Activated naive CD8-positive, alpha-beta T cell treated with anti-CD3 and anti-CD28 coated beads, Interleukin-2, amount 50 U/mL, for 24 hours (primary cell): ENCODE results near the gene USP22.

Experiments
- ATAC-seq: fragments of 150-1000 bp; cut with Tn5 transposase; one replicate; pipeline ENCODE4 v1.10.0; 2021
- DNase-seq: peaks from one replicate; pipeline ENCODE4 v3.0.0; 2021
- H3K27ac Mint-ChIP-seq: one replicate; pipeline ENCODE4 v1.8.0; 2021; ENCODE audit warnings: mild to moderate bottlenecking, mixed read lengths
- H3K27me3 Mint-ChIP-seq: one replicate; pipeline ENCODE4 v1.8.0; 2021; ENCODE audit warnings: mixed read lengths
- H3K36me3 Mint-ChIP-seq: one replicate; pipeline ENCODE4 v1.8.0; 2021; ENCODE audit warnings: low read depth, mixed read lengths
- H3K4me1 Mint-ChIP-seq: one replicate; pipeline ENCODE4 v1.8.0; 2021; ENCODE audit warnings: mixed read lengths
- H3K4me3 Mint-ChIP-seq: one replicate; pipeline ENCODE4 v1.8.0; 2021; ENCODE audit warnings: mild to moderate bottlenecking, moderate library complexity, mixed read lengths
- H3K9me3 Mint-ChIP-seq: one replicate; pipeline ENCODE4 v1.8.0; 2021; ENCODE audit warnings: mixed read lengths

The USP22 gene

GRCh38 chr17:20955427-20956323 lies 87.1 kb downstream of the USP22 start:
- peaks cover 24% of the 10 kb centered on the region for H3K27me3 Mint-ChIP-seq
- no peaks in the 10 kb centered on the region for H3K4me1 Mint-ChIP-seq
- H3K9me3 Mint-ChIP-seq = no peaks in the 10 kb centered on the region
- H3K4me3 Mint-ChIP-seq = no peak overlapping the region
- DNase-seq (no peak), ATAC-seq (no peak)
- no peaks in the 10 kb centered on the region for H3K36me3 Mint-ChIP-seq
- no peak overlapping the region for H3K27ac Mint-ChIP-seq

GRCh38 chr17:20954794-20955193 lies 88.0 kb downstream of the USP22 start:
- no peak for DNase-seq
- Mint-ChIP-seq H3K27me3 (peaks cover 27% of the 10 kb centered on the region), H3K4me3 (no peak overlapping the region), H3K4me1 (no peaks in the 10 kb centered on the region), H3K27ac (no peak overlapping the region), H3K9me3 (no peaks in the 10 kb centered on the region), H3K36me3 (no peaks in the 10 kb centered on the region)
- no peak for ATAC-seq

- Mint-ChIP-seq H3K27me3 (peaks cover 20% of the 10 kb centered on the region), H3K27ac (no peak overlapping the region), H3K9me3 (no peaks in the 10 kb centered on the region), H3K36me3 (no peaks in the 10 kb centered on the region), H3K4me3 (no peak overlapping the region), H3K4me1 (peaks cover 6% of the 10 kb centered on the region)
- DNase-seq = no peak
- no peak for ATAC-seq
These were observed 90.6 kb downstream of the USP22 start for GRCh38 chr17:20952183-20952582.
